Common myeloid progenitor, CD34-positive (primary cell): Measurements from ENCODE around the gene FXR2.

Experiments
- CTCF ChIA-PET: fragments of 350-600 bp; sonication (Branson Sonifier 250); formaldehyde crosslinking; loops from one replicate; lab custom pipeline; 2021; ENCODE audit warnings: antibody characterized with exemption; lab: Charles Lee
- POLR2A ChIA-PET: fragments of 350-600 bp; sonication (Branson Sonifier 250); formaldehyde crosslinking; loops from one replicate; lab custom pipeline; 2021; ENCODE audit warnings: antibody characterized with exemption; lab: Charles Lee
- DNase-seq, 3 donors: peaks; one replicate each; pipeline versions ENCODE4 v3.0.0 to v3.0.0-alpha.2; 2013
- H3K27ac ChIP-seq, 2 experiments: 1 replicate in 1 of 2; 2 replicates in 1 of 2; pipeline ENCODE4 v1.7.0; 2013; ENCODE audit warnings: inconsistent platforms in 2 of 2, low read length in 2 of 2, mild to moderate bottlenecking in 2 of 2, low read depth in 1 of 2, moderate library complexity in 1 of 2; ENCODE audit not compliant: severe bottlenecking in 2 of 2, insufficient read depth in 1 of 2, poor library complexity in 1 of 2
- H3K27me3 ChIP-seq, 5 experiments: replicated peaks in 2 of 5; 1 replicate in 3 of 5; 2 replicates in 2 of 5; pipeline versions ENCODE4 v1.6.1 to v1.7.0; 2013; ENCODE audit warnings: low read length in 4 of 5, mild to moderate bottlenecking in 2 of 5, moderate library complexity in 2 of 5, inconsistent platforms in 1 of 5; ENCODE audit not compliant: insufficient read depth in 5 of 5, control insufficient read depth in 4 of 5
- H3K36me3 ChIP-seq, 4 experiments: 1 replicate in 2 of 4; 2 replicates in 2 of 4; pipeline versions ENCODE4 v1.6.1 to v1.7.0; 2013; ENCODE audit warnings: low read length in 3 of 4, control low read depth in 1 of 4, mild to moderate bottlenecking in 1 of 4; ENCODE audit not compliant: control insufficient read depth in 4 of 4, insufficient read depth in 4 of 4
- H3K4me1 ChIP-seq, 4 experiments: 1 replicate in 3 of 4; 2 replicates in 1 of 4; pipeline versions ENCODE4 v1.6.1 to v1.7.1; 2013; ENCODE audit warnings: low read length in 3 of 4, mild to moderate bottlenecking in 3 of 4, control low read depth in 1 of 4, inconsistent platforms in 1 of 4, moderate library complexity in 1 of 4; ENCODE audit not compliant: control insufficient read depth in 4 of 4, insufficient read depth in 4 of 4; ENCODE audit errors: control extremely low read depth in 1 of 4
- H3K4me3 ChIP-seq, 7 experiments: 1 replicate in 4 of 7; 2 replicates in 3 of 7; pipeline versions ENCODE4 v1.5.1 to v1.7.0; 2013; ENCODE audit warnings: mild to moderate bottlenecking in 7 of 7, low read length in 6 of 7, moderate library complexity in 6 of 7, inconsistent platforms in 2 of 7, low read depth in 2 of 7, control low read depth in 1 of 7; ENCODE audit not compliant: insufficient read depth in 4 of 7, control insufficient read depth in 1 of 7; ENCODE audit errors: extremely low read depth in 1 of 7
- H3K9me3 ChIP-seq, 5 experiments: 1 replicate in 4 of 5; 2 replicates in 1 of 5; pipeline versions ENCODE4 v1.6.1 to v1.7.1; 2013; ENCODE audit warnings: low read length in 4 of 5, mild to moderate bottlenecking in 2 of 5, inconsistent platforms in 1 of 5, low read depth in 1 of 5, moderate library complexity in 1 of 5; ENCODE audit not compliant: control insufficient read depth in 4 of 5, insufficient read depth in 2 of 5; ENCODE audit errors: control extremely low read depth in 1 of 5
- WGBS: methylation state at CpG from one replicate; pipeline ENCODE4 v1.1.5; 2013; ENCODE audit not compliant: insufficient coverage; 5-methylcytosine and 5-hydroxymethylcytosine counted together

The FXR2 gene

GRCh38 chr17:7631398-7632380 lies 17.0 kb upstream of the FXR2 start:
- no peak overlapping the region for H3K27ac ChIP-seq
- DNase-seq: no peak
- H3K4me1 ChIP-seq: peaks cover 0 to 11% (median 7%) of the 10 kb centered on the region in 4 experiments
- ChIA-PET CTCF (interaction anchor here (0.9 to 8.2 kb wide), 19 partner anchors 8 to 112 kb away, joined by 3 to 91 read pairs (median 5); partner anchors contain the start of genes DNAH2, TP53 and WRAP53), POLR2A (interaction anchor here (0.7 to 1.3 kb wide), 4 partner anchors 54 to 522 kb away, joined by 3 to 6 read pairs (median 4); partner anchors contain the start of genes TP53 and WRAP53)
- no peak overlapping the region for H3K4me3 ChIP-seq
- 90% methylated on average over 8 of the region's 11 CpGs for WGBS
- no peaks in the 10 kb centered on the region for H3K27me3 ChIP-seq
- H3K36me3 ChIP-seq: no peaks in the 10 kb centered on the region
- H3K9me3 ChIP-seq: no peaks in the 10 kb centered on the region

DNA sequence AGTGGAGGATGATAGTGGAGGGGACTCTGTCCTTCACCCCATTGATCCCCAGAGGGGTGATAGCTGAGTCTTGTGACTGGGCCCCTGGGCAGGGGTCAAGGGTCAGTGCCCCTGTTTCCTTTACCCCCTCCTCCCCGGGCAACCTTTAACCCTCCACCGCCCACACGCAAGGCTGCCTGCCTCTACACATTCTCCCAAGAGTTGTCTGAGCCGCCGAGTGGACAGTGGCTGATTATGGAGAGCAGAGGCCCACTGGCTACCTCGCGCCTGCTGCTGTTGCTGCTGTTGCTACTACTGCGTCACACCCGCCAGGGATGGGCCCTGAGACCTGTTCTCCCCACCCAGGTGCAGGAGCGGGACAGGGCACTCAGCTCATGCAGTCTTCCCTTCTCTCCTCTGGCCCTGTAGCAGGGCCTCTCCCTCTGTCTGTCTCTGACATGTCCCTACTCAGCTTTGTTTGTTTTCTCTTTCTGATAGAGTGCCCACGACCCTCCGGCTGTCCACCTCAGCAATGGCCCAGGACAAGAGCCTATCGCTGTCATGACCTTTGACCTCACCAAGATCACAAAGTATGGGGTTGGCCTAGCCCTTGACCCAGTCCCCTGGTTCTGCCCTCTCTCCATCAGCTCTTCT lies 15.4 kb upstream of the FXR2 start, which contains the start of gene SHBG:
Gene SHBG (plus strand): TSS at position 197 of the 633 bp plus-strand sequence. CDS start 38 bp downstream, at position 235.
- Histone ChIP-seq H3K9me3 (no peaks in the 10 kb centered on the region), H3K4me3 (no peak within 1 kb of the TSS), H3K27ac (no peak within 1 kb of the TSS), H3K27me3 (no peaks in the 10 kb centered on the region), H3K4me1 (peaks cover 0 to 15% (median 10%) of the 10 kb centered on the region in 4 experiments), H3K36me3 (peaks cover 0 to 5% (median 2%) of the 10 kb centered on the region in 4 experiments)
- ChIA-PET CTCF (interaction anchor here (0.9 to 8.2 kb wide), 7 partner anchors 8 to 58 kb away, joined by 3 to 91 read pairs (median 4); partner anchors contain the start of genes FXR2, TP53 and WRAP53), POLR2A (interaction anchor here (1.1 kb wide), 1 partner anchor 56 kb away, joined by 3 read pairs; no protein-coding TSS in a partner anchor)
- 97% methylated on average over 9 of the region's 13 CpGs for WGBS
- DNase-seq: no peak

GRCh38 chr17:7627250-7628121 lies 12.8 kb upstream of the FXR2 start, which contains the start of gene SAT2:
SAT2 (minus strand) TSS chr17:7627821; CDS start chr17:7627635, 186 bp downstream.
- H3K4me1 ChIP-seq: peaks cover 0 to 12% (median 10%) of the 10 kb centered on the region in 4 experiments
- POLR2A ChIA-PET: interaction anchor here (0.6 to 1.7 kb wide), 9 partner anchors 12 to 223 kb away, joined by 3 to 10 read pairs (median 4); partner anchors contain the start of genes ATP1B2, POLR2A, TP53 and WRAP53
- WGBS: under 1% methylated on average over 44 of the region's 54 CpGs

GRCh38 chr17:7626956-7627249 lies 12.2 kb upstream of the FXR2 start:
- peaks cover 0 to 12% (median 10%) of the 10 kb centered on the region in 4 experiments for H3K4me1 ChIP-seq
- 20% methylated on average over 1 of the region's 6 CpGs for WGBS
- no peak for DNase-seq
- no peaks in the 10 kb centered on the region for H3K27me3 ChIP-seq
- H3K9me3 ChIP-seq: no peaks in the 10 kb centered on the region
- ChIA-PET CTCF (interaction anchor here (0.6 to 2.8 kb wide), 5 partner anchors 12 to 61 kb away, joined by 3 to 17 read pairs (median 4); partner anchors contain the start of genes FXR2, TP53 and WRAP53), POLR2A (interaction anchor here (1.0 to 1.7 kb wide), 2 partner anchors 55 to 61 kb away, joined by 3 to 8 read pairs; partner anchors contain the start of genes TP53 and WRAP53)
- H3K36me3 ChIP-seq: peaks cover 0 to 5% (median 2%) of the 10 kb centered on the region in 4 experiments
- peak overlapping the region; percentile 35 to 89 (median 83) for H3K4me3 ChIP-seq
- peak overlapping the region; percentile 85 to 93 for H3K27ac ChIP-seq

More at GRCh38 chr17:7627250-7628121, 12.8 kb upstream of the FXR2 start, which contains the start of gene SAT2:
- H3K27me3 ChIP-seq: no peaks in the 10 kb centered on the region
- H3K36me3 ChIP-seq: peaks cover 0 to 5% (median 2%) of the 10 kb centered on the region in 4 experiments
- H3K27ac ChIP-seq: peak within 1 kb of the TSS; percentile 85 to 93
- CTCF ChIA-PET: interaction anchor here (0.7 to 2.8 kb wide), 9 partner anchors 9 to 90 kb away, joined by 3 to 17 read pairs (median 3); partner anchors contain the start of genes DNAH2, FXR2, TP53 and WRAP53
- H3K9me3 ChIP-seq: no peaks in the 10 kb centered on the region
- H3K4me3 ChIP-seq: peak within 1 kb of the TSS; percentile 52 to 89 (median 83)
- DNase-seq: peak; percentile 91 to 95 (median 94)

DNA sequence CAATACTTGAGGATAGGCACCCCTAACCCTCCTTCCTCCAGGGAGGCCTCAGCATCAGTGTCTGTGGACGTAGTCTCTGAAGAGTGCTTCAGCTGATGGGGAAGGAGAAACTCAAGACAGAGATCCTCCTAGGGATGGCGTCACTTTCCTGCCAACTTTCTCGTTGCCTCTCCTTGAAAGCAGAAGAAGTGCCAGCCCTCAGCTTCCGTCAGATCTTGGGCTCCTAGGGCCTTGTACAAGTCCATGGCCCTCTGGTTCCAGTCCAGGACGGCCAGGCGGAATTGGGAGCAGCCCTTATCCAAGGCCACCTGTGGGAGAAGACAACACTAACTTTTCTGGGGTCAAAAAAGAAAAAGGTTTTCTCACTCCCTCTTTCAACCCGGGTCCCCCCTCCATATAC lies 11.6 kb upstream of the FXR2 start:
- peaks cover 0 to 12% (median 10%) of the 10 kb centered on the region in 4 experiments for H3K4me1 ChIP-seq
- H3K4me3 ChIP-seq: peak overlapping the region in 3 of 7 experiments; percentile 31 to 89 (median 81)
- 88% methylated on average over 7 of the region's 7 CpGs for WGBS
- no peaks in the 10 kb centered on the region for H3K27me3 ChIP-seq
- DNase-seq: no peak
- peaks cover 0 to 5% (median 2%) of the 10 kb centered on the region in 4 experiments for H3K36me3 ChIP-seq
- no peak overlapping the region for H3K27ac ChIP-seq
- POLR2A ChIA-PET: no interaction called here
- no peaks in the 10 kb centered on the region for H3K9me3 ChIP-seq
- CTCF ChIA-PET: interaction anchor here (0.6 to 2.8 kb wide), 3 partner anchors 12 to 62 kb away, joined by 3 to 17 read pairs (median 5); partner anchors contain the start of genes FXR2, TP53 and WRAP53
